IMR-90 (cell line): ENCODE data around the gene TEK.

Experiments
- POLR2A ChIP-seq: IDR thresholded peaks from 2 replicates; pipeline ENCODE4 v1.6.1; 2012; ENCODE audit warnings: mild to moderate bottlenecking, low read depth, low read length
- RCOR1 ChIP-seq: IDR thresholded peaks from 2 replicates; pipeline ENCODE4 v1.6.1; 2012; ENCODE audit warnings: mild to moderate bottlenecking, low read length, improper control_type of control experiment; ENCODE audit not compliant: insufficient replicate concordance
- TF ChIP-seq, protein P1 (sequence below): conservative IDR thresholded peaks from 2 replicates; pipeline ENCODE4 v1.5.1; 2012; ENCODE audit warnings: mild to moderate bottlenecking, low read depth, low read length, improper control_type of control experiment

DNA sequence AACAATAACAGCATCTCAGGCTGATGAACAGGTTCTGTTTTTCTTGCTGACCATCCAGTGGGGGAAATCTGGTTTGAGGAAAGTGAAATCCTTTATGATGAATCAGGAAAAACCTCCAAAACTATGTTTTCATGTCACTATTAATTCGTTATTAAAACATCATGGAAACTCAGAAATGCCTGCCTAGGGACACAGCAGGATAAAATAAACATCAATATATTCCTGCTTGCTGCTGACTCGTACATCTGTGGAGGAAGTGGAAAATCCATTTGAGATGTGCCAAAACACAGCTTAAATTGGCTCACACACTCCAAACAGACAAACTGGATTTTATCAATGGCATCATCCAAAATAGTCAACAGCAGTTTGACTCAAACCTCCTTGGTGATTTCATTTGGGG is 53.0 kb downstream of the TEK start:
- TF ChIP-seq, protein P1, sequence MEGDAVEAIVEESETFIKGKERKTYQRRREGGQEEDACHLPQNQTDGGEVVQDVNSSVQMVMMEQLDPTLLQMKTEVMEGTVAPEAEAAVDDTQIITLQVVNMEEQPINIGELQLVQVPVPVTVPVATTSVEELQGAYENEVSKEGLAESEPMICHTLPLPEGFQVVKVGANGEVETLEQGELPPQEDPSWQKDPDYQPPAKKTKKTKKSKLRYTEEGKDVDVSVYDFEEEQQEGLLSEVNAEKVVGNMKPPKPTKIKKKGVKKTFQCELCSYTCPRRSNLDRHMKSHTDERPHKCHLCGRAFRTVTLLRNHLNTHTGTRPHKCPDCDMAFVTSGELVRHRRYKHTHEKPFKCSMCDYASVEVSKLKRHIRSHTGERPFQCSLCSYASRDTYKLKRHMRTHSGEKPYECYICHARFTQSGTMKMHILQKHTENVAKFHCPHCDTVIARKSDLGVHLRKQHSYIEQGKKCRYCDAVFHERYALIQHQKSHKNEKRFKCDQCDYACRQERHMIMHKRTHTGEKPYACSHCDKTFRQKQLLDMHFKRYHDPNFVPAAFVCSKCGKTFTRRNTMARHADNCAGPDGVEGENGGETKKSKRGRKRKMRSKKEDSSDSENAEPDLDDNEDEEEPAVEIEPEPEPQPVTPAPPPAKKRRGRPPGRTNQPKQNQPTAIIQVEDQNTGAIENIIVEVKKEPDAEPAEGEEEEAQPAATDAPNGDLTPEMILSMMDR: no peak
- no peak for TF ChIP-seq RCOR1
- TF ChIP-seq POLR2A: no peak
